ENCODE measurements around the gene HDAC9.

Gene HDAC9

GRCh38 chr7:18558910-18559309 is 63.4 kb downstream of the HDAC9 start:
- no peak for DNase-seq

GRCh38 chr7:18559756-18560155 is 64.2 kb downstream of the HDAC9 start:
- no peak for DNase-seq

- no peak for DNase-seq
Measured at GRCh38 chr7:18564779-18565178, 69.2 kb downstream of the HDAC9 start.

- DNase-seq = no peak
Measured at GRCh38 chr7:18565337-18565736, 69.8 kb downstream of the HDAC9 start.

GRCh38 chr7:18566205-18566604 is 70.7 kb downstream of the HDAC9 start:
- no peak for DNase-seq

GRCh38 chr7:18566829-18567228 is 71.3 kb downstream of the HDAC9 start:
- no peak for DNase-seq

- DNase-seq = no peak
Measured at GRCh38 chr7:18570441-18570840, 74.9 kb downstream of the HDAC9 start.

GRCh38 chr7:18570890-18571478 is 75.4 kb downstream of the HDAC9 start:
- DNase-seq = no peak

- no peak for DNase-seq
Measured at GRCh38 chr7:18572154-18572553, 76.6 kb downstream of the HDAC9 start.

GRCh38 chr7:18572885-18573284 is 77.3 kb downstream of the HDAC9 start:
- DNase-seq = no peak

GRCh38 chr7:18573410-18574234 is 78.1 kb downstream of the HDAC9 start:
- no peak for DNase-seq

GRCh38 chr7:18574235-18574540 is 78.6 kb downstream of the HDAC9 start:
- no peak for DNase-seq

- no peak for DNase-seq
Measured at GRCh38 chr7:18574676-18575075, 79.1 kb downstream of the HDAC9 start.

- DNase-seq = no peak
Measured at GRCh38 chr7:18575622-18576572, 80.3 kb downstream of the HDAC9 start.

GRCh38 chr7:18577096-18577771 is 81.7 kb downstream of the HDAC9 start:
- no peak for DNase-seq

- no peak for DNase-seq
Measured at GRCh38 chr7:18579698-18580097, 84.1 kb downstream of the HDAC9 start.

- DNase-seq = no peak
Measured at GRCh38 chr7:18580950-18581349, 85.4 kb downstream of the HDAC9 start.

- no peak for DNase-seq
Measured at GRCh38 chr7:18583305-18583704, 87.8 kb downstream of the HDAC9 start.

GRCh38 chr7:18590241-18590640 is 94.7 kb downstream of the HDAC9 start:
- no peak for DNase-seq

- no peak for DNase-seq
Measured at GRCh38 chr7:18590744-18591340, 95.3 kb downstream of the HDAC9 start.

- no peak for DNase-seq
Measured at GRCh38 chr7:18593602-18594279, 98.2 kb downstream of the HDAC9 start.

- DNase-seq = no peak
Measured at GRCh38 chr7:18597754-18598153, 102.2 kb downstream of the HDAC9 start.
